Activated B cell treated with CpG ODN at 0.5 μM for 24 hours (primary cell): ENCODE results near the gene ADAMTS14. TPM values are rescaled to one million over a fixed set of nuclear protein-coding genes. Genes with fewer than 3 reads are reported as not detected.

Experiments
- ATAC-seq: fragments of 200-7000 bp; cut with Tn5 transposase; one replicate; pipeline ENCODE4 v1.10.0; 2021; ENCODE audit warnings: low read depth, mild to moderate bottlenecking, moderate library complexity
- CTCF ChIA-PET: fragments of 350-600 bp; sonication (Branson Sonifier 250); formaldehyde crosslinking; loops from one replicate; lab custom pipeline; 2021; ENCODE audit warnings: antibody characterized with exemption; lab: Charles Lee
- POLR2A ChIA-PET: fragments of 350-600 bp; sonication (Branson Sonifier 250); formaldehyde crosslinking; loops from one replicate; lab custom pipeline; 2021; ENCODE audit warnings: antibody characterized with exemption; lab: Charles Lee
- DNase-seq: peaks from one replicate; pipeline ENCODE4 v3.0.0; 2022
- H3K27ac Mint-ChIP-seq: one replicate; pipeline ENCODE4 v1.8.0; 2020; ENCODE audit warnings: mixed read lengths
- H3K27me3 Mint-ChIP-seq: one replicate; pipeline ENCODE4 v1.8.0; 2021; ENCODE audit warnings: mixed read lengths
- H3K36me3 Mint-ChIP-seq: one replicate; pipeline ENCODE4 v1.8.0; 2021; ENCODE audit warnings: low read depth, mixed read lengths
- H3K4me1 Mint-ChIP-seq: one replicate; pipeline ENCODE4 v1.8.0; 2021; ENCODE audit warnings: mixed read lengths
- H3K4me3 Mint-ChIP-seq: one replicate; pipeline ENCODE4 v1.8.0; 2020; ENCODE audit warnings: mild to moderate bottlenecking, mixed read lengths
- H3K9me3 Mint-ChIP-seq: one replicate; pipeline ENCODE4 v1.8.0; 2020; ENCODE audit warnings: mixed read lengths
- CTCF ChIP-seq: fragments of 200-600 bp; IDR thresholded peaks from one replicate; pipeline ENCODE4 v1.8.0; 2022; ENCODE audit warnings: antibody characterized with exemption, mild to moderate bottlenecking
- intact Hi-C: fragments of 100-400 bp; cut with micrococcal nuclease; formaldehyde crosslinking; loops from one replicate; pipeline ENCODE4 v1.15.1; 2024
- total RNA-seq: library from RNA; stranded (reverse); gene quantifications from 2 replicates; pipeline ENCODE4 v1.2.3, GENCODE V29; 2022

Gene ADAMTS14
- total RNA-seq, 1 donor from 2014 or later, result 0.04 TPM

- peaks cover 2% of the 10 kb centered on the region for H3K9me3 Mint-ChIP-seq
- POLR2A ChIA-PET, result interaction anchor here (0.6 kb wide), 1 partner anchor 90 kb away, joined by 4 read pairs; no protein-coding TSS in a partner anchor
- no peaks in the 10 kb centered on the region for H3K4me1 Mint-ChIP-seq
- no peak overlapping the region for H3K27ac Mint-ChIP-seq
- ATAC-seq, result no peak
- CTCF ChIA-PET, result interaction anchor here (1.6 to 3.3 kb wide), 2 partner anchors 210 to 299 kb away, joined by 4 to 31 read pairs; no protein-coding TSS in a partner anchor
- H3K36me3 Mint-ChIP-seq, result no peaks in the 10 kb centered on the region
- no peak overlapping the region for H3K4me3 Mint-ChIP-seq
- no peak for DNase-seq
- TF ChIP-seq CTCF, result no peak
- peaks cover 2% of the 10 kb centered on the region for H3K27me3 Mint-ChIP-seq
- intact Hi-C loops, result no loop called here
These were observed 88.0 kb downstream of the ADAMTS14 start for GRCh38 chr10:70760271-70760787.

- CTCF ChIA-PET, result interaction anchor here (1.6 to 3.3 kb wide), 2 partner anchors 211 to 300 kb away, joined by 4 to 31 read pairs; no protein-coding TSS in a partner anchor
- intact Hi-C loops, result no loop called here
- no peaks in the 10 kb centered on the region for H3K4me1 Mint-ChIP-seq
- DNase-seq, result no peak
- no peak for ATAC-seq
- no peak overlapping the region for H3K27ac Mint-ChIP-seq
- peaks cover 9% of the 10 kb centered on the region for H3K9me3 Mint-ChIP-seq
- no peaks in the 10 kb centered on the region for H3K36me3 Mint-ChIP-seq
- TF ChIP-seq CTCF, result no peak
- POLR2A ChIA-PET, result no interaction called here
- H3K27me3 Mint-ChIP-seq, result peaks cover 2% of the 10 kb centered on the region
- H3K4me3 Mint-ChIP-seq, result no peak overlapping the region
These were observed 88.8 kb downstream of the ADAMTS14 start for GRCh38 chr10:70761031-70761601.

- TF ChIP-seq CTCF, result no peak
- DNase-seq, result no peak
- Mint-ChIP-seq H3K27ac (no peak overlapping the region), H3K27me3 (peaks cover 2% of the 10 kb centered on the region), H3K4me3 (no peak overlapping the region), H3K4me1 (no peaks in the 10 kb centered on the region), H3K36me3 (no peaks in the 10 kb centered on the region), H3K9me3 (peaks cover 14% of the 10 kb centered on the region)
- POLR2A ChIA-PET, result no interaction called here
- intact Hi-C loops, result no loop called here
- no peak for ATAC-seq
- CTCF ChIA-PET, result interaction anchor here (1.6 kb wide), 1 partner anchor 212 kb away, joined by 4 read pairs; no protein-coding TSS in a partner anchor
These were observed 89.5 kb downstream of the ADAMTS14 start for GRCh38 chr10:70761727-70762350.

- Mint-ChIP-seq H3K4me3 (no peak overlapping the region), H3K9me3 (peaks cover 15% of the 10 kb centered on the region), H3K4me1 (no peaks in the 10 kb centered on the region), H3K36me3 (no peaks in the 10 kb centered on the region), H3K27me3 (peaks cover 2% of the 10 kb centered on the region), H3K27ac (no peak overlapping the region)
- no peak for DNase-seq
- ATAC-seq, result no peak
- ChIA-PET POLR2A (no interaction called here), CTCF (no interaction called here)
- intact Hi-C loops, result no loop called here
- no peak for TF ChIP-seq CTCF
These were observed 90.3 kb downstream of the ADAMTS14 start for GRCh38 chr10:70762441-70763175.

GRCh38 chr10:70763567-70763966, 91.3 kb downstream of the ADAMTS14 start:
- ChIA-PET CTCF (interaction anchor here (1.1 kb wide), 1 partner anchor 302 kb away, joined by 3 read pairs; no protein-coding TSS in a partner anchor), POLR2A (no interaction called here)
- no peak for DNase-seq
- Mint-ChIP-seq H3K27ac (no peak overlapping the region), H3K4me1 (no peaks in the 10 kb centered on the region), H3K36me3 (no peaks in the 10 kb centered on the region), H3K9me3 (peaks cover 15% of the 10 kb centered on the region), H3K4me3 (no peak overlapping the region), H3K27me3 (peaks cover 2% of the 10 kb centered on the region)
- ATAC-seq, result no peak
- intact Hi-C loops, result no loop called here
- TF ChIP-seq CTCF, result no peak
